HG03159 (cell line): ENCODE data around the gene CSGALNACT2.

Source experiments
- ATAC-seq: cut with Tn5 transposase; IDR thresholded peaks from one replicate; pipeline ENCODE4 v1.9.1; 2021; ENCODE audit warnings: mild to moderate bottlenecking, moderate library complexity; ENCODE audit not compliant: unreplicated experiment

CSGALNACT2 gene

GRCh38 chr10:43124094-43124521 lies 14.1 kb upstream of the CSGALNACT2 start:
- ATAC-seq: no peak

GRCh38 chr10:43124574-43125273 lies 13.5 kb upstream of the CSGALNACT2 start:
- no peak for ATAC-seq

- ATAC-seq: no peak
Measured at GRCh38 chr10:43125274-43125845, 12.9 kb upstream of the CSGALNACT2 start.

- no peak for ATAC-seq
Measured at GRCh38 chr10:43125881-43126731, 12.1 kb upstream of the CSGALNACT2 start.

GRCh38 chr10:43126759-43127424 lies 11.4 kb upstream of the CSGALNACT2 start:
- ATAC-seq: peak; percentile 61

- no peak for ATAC-seq
Measured at GRCh38 chr10:43127442-43127841, 10.8 kb upstream of the CSGALNACT2 start.

GRCh38 chr10:43128331-43128730 lies 9.9 kb upstream of the CSGALNACT2 start:
- ATAC-seq: no peak

- peak; percentile 64 for ATAC-seq
Measured at GRCh38 chr10:43128958-43129706, 9.1 kb upstream of the CSGALNACT2 start.

- no peak for ATAC-seq
Measured at GRCh38 chr10:43130770-43131171, 7.5 kb upstream of the CSGALNACT2 start.

GRCh38 chr10:43131256-43131655 lies 7.0 kb upstream of the CSGALNACT2 start:
- no peak for ATAC-seq

- no peak for ATAC-seq
Measured at GRCh38 chr10:43131906-43132305, 6.3 kb upstream of the CSGALNACT2 start.

GRCh38 chr10:43132867-43133787 lies 5.1 kb upstream of the CSGALNACT2 start:
- ATAC-seq: no peak

- no peak for ATAC-seq
Measured at GRCh38 chr10:43134126-43134905, 3.9 kb upstream of the CSGALNACT2 start.

- no peak for ATAC-seq
Measured at GRCh38 chr10:43135064-43135463, 3.2 kb upstream of the CSGALNACT2 start.

GRCh38 chr10:43135656-43136055 lies 2.6 kb upstream of the CSGALNACT2 start:
- no peak for ATAC-seq

GRCh38 chr10:43136432-43136831 lies 1.8 kb upstream of the CSGALNACT2 start:
- no peak for ATAC-seq

- ATAC-seq: no peak
Measured at GRCh38 chr10:43136995-43137716, 1.1 kb upstream of the CSGALNACT2 start.

GRCh38 chr10:43137717-43138020 lies 576 bp upstream of the CSGALNACT2 start:
- no peak for ATAC-seq
